ENCODE measurements around the gene PKIG. TPM values are rescaled to one million over a fixed set of nuclear protein-coding genes. Genes with fewer than 3 reads are reported as not detected.
A peak's percentile ranks its signal among the peaks of the same experiment; 100 is the strongest.

PKIG gene
- total RNA-seq, 1 experiment from 2014 or later, result 27.0 TPM

GRCh38 chr20:44649976-44650375, 67.6 kb downstream of the PKIG start:
- DNase-seq, result no peak
- peaks cover 38 to 50% of the 10 kb centered on the region in 2 experiments for H3K4me1 Mint-ChIP-seq
- Histone ChIP-seq H3K4me2 (ENCODE audit: insufficient read depth, insufficient read length, low read length) (no peak overlapping the region), H3K9ac (ENCODE audit: extremely low read depth, insufficient read length, low read length) (no peak overlapping the region), H3K4me1 (ENCODE audit: insufficient read depth, low read length) (peaks cover 11% of the 10 kb centered on the region; the same call in 1 of the 2 replicates), H3K79me1 (ENCODE audit: insufficient read depth, low read depth, low read length, poor library complexity, severe bottlenecking) (no peaks in the 10 kb centered on the region), H4K20me1 (ENCODE audit: control insufficient read depth, insufficient read depth, insufficient read length) (no peaks in the 10 kb centered on the region), H4K8ac (replicated peaks; ENCODE audit: insufficient read length, low read depth, low read length) (no peak overlapping the region), H4K5ac (ENCODE audit: insufficient read length, low read depth, low read length) (no peak overlapping the region), H3K18ac (ENCODE audit: insufficient read length, low read depth, low read length) (no peak overlapping the region), H2BK20ac (ENCODE audit: low read depth, low read length, poor library complexity, severe bottlenecking) (no peak overlapping the region), H3K27ac (ENCODE audit: insufficient read length, low read depth, low read length) (no peak overlapping the region), H3K4ac (ENCODE audit: low read depth, low read length) (no peak overlapping the region), H3T11ph (ENCODE audit: low read length) (no peak overlapping the region), H2BK15ac (ENCODE audit: low read depth, low read length) (no peak overlapping the region), H3K23me2 (ENCODE audit: insufficient read length, low read depth, low read length, poor library complexity, severe bottlenecking) (peaks cover 9% of the 10 kb centered on the region), H3K56ac (ENCODE audit: insufficient read length, low read depth, low read length) (no peak overlapping the region), H3K23ac (ENCODE audit: insufficient read length, low read depth, low read length) (no peak overlapping the region), H2BK120ac (ENCODE audit: low read depth, low read length, poor library complexity, severe bottlenecking) (no peak overlapping the region), H2AK5ac (ENCODE audit: insufficient read length, low read length) (no peak overlapping the region), H2BK5ac (ENCODE audit: insufficient read length, low read length) (no peak overlapping the region), H3K79me2 (ENCODE audit: insufficient read depth, low read length) (no peaks in the 10 kb centered on the region), H3K27me3 (ENCODE audit: insufficient read depth, low read length) (no peaks in the 10 kb centered on the region; the same call in 1 of the 2 replicates), H2BK12ac (ENCODE audit: insufficient read length, low read depth, low read length) (no peak overlapping the region), H3K14ac (ENCODE audit: insufficient read depth, low read length) (no peak overlapping the region), H2AFZ (ENCODE audit: low read length) (no peak overlapping the region), H4K91ac (ENCODE audit: insufficient read length, low read depth, low read length) (no peak overlapping the region), H3K9me3 (ENCODE audit: control insufficient read depth, low read depth, low read length) (peaks cover 9% of the 10 kb centered on the region)
- H3K27me3 Mint-ChIP-seq (ENCODE audit: low read depth), result peaks cover 39% of the 10 kb centered on the region
- no peak overlapping the region for H3K27ac Mint-ChIP-seq
- no peak for TF ChIP-seq CTCF (conservative IDR thresholded peaks at IDR 0.05)
- H3K36me3 Mint-ChIP-seq (ENCODE audit: insufficient read depth in 1 of 3, low read depth in 3 of 3), result peaks cover 13 to 20% (median 16%) of the 10 kb centered on the region in 3 experiments
- H3K9me3 Mint-ChIP-seq, result peaks cover 18% of the 10 kb centered on the region in 2 experiments
- no CpG with 5 or more reads among the region's 6 CpGs for WGBS (ENCODE audit: extremely low coverage, insufficient read length, low lambda C conversion rate)
- peak overlapping the region in 1 of 2 experiments; percentile 76; a peak in 2 of 5 replicates for H3K4me3 Mint-ChIP-seq
